Body of pancreas (tissue), 4 donors: ENCODE results near the gene CLNK. TPM values are rescaled to one million over a fixed set of nuclear protein-coding genes. Genes with fewer than 3 reads are reported as not detected.

Source experiments
- ATAC-seq: fragments of 150-250 bp; one replicate; pipeline ENCODE4 v1.9.1; 2016
- DNase-seq, 4 donors: peaks; one replicate each; pipeline ENCODE4 v3.0.0-alpha.2; 2019
- H3K27ac ChIP-seq, 4 donors: fragments of 200-600 bp; sonication (generic); 1 replicate in 3 of 4; 2 replicates in 1 of 4; pipeline versions ENCODE4 v1.5.1 to v1.6.1; 2016 to 2019; ENCODE audit warnings: mild to moderate bottlenecking in 1 of 4, mixed read lengths in 1 of 4, moderate library complexity in 1 of 4
- H3K27me3 ChIP-seq, 2 donors: fragments of 200-600 bp; sonication (generic); one replicate each; pipeline ENCODE4 v1.6.0; 2016; ENCODE audit warnings: mild to moderate bottlenecking in 1 of 2
- H3K36me3 ChIP-seq, 2 donors: fragments of 200-600 bp; sonication (generic); replicated peaks in 1 of 2; 2 replicates each; pipeline ENCODE4 v1.5.1; 2016; ENCODE audit warnings: low read depth in 2 of 2; ENCODE audit not compliant: insufficient read depth in 1 of 2
- H3K4me1 ChIP-seq: fragments of 200-600 bp; sonication (generic); one replicate; pipeline ENCODE4 v1.6.0; 2016
- H3K4me3 ChIP-seq, 2 donors: fragments of 200-600 bp; sonication (generic); 1 replicate in 1 of 2; 2 replicates in 1 of 2; pipeline ENCODE4 v1.5.1; 2016 to 2019
- H3K9me3 ChIP-seq, 3 donors: fragments of 200-600 bp; sonication (generic); 1 replicate in 2 of 3; 2 replicates in 1 of 3; pipeline ENCODE4 v1.5.1; 2016
- POLR2A ChIP-seq, 3 donors: fragments of 450-650 bp; IDR thresholded peaks; one replicate each; pipeline ENCODE4 v1.6.1; 2016; ENCODE audit warnings: antibody characterized with exemption in 3 of 3, mild to moderate bottlenecking in 2 of 3
- WGBS, 2 donors: methylation state at CpG; one replicate each; pipeline ENCODE4 v1.1.5; 2017; 5-methylcytosine and 5-hydroxymethylcytosine counted together
- intact Hi-C: fragments of 100-400 bp; cut with DNase I; formaldehyde crosslinking; loops from one replicate; pipeline ENCODE4 v1.15.1; 2023
- total RNA-seq, 2 donors: library from RNA; depleted of rRNA; stranded (reverse); fragments of >200 nt; gene quantifications; one replicate each; pipeline ENCODE4 v1.1.0, GENCODE V29; 2016
- TF ChIP-seq, protein P1 (sequence below), 7 experiments: fragments of 450-650 bp in 4 of 7; fragments of 200-600 bp in 3 of 7; sonication (generic) in 3 of 7; IDR thresholded peaks; one replicate each; pipeline ENCODE4 v1.5.1; 2016 to 2019; ENCODE audit warnings: antibody characterized with exemption in 7 of 7

CLNK gene
- 1 to 10 TPM in 1 of 2 donors, not detected in 1; 1.0 TPM for total RNA-seq

GRCh38 chr4:10684631-10685030 lies at the start of gene CLNK:
CLNK (minus strand) TSS chr4:10684768; CDS start chr4:10667869, 16,899 bp downstream.
- Histone ChIP-seq H3K27me3 (no peaks in the 10 kb centered on the region), H3K36me3 (no peaks in the 10 kb centered on the region), H3K4me1 (no peaks in the 10 kb centered on the region), H3K27ac (no peak within 1 kb of the TSS), H3K9me3 (no peaks in the 10 kb centered on the region), H3K4me3 (no peak within 1 kb of the TSS)
- intact Hi-C loops = no loop called here
- no peak for ATAC-seq
- TF ChIP-seq POLR2A (IDR thresholded peaks at IDR 0.05) = no peak
- TF ChIP-seq, protein P1, sequence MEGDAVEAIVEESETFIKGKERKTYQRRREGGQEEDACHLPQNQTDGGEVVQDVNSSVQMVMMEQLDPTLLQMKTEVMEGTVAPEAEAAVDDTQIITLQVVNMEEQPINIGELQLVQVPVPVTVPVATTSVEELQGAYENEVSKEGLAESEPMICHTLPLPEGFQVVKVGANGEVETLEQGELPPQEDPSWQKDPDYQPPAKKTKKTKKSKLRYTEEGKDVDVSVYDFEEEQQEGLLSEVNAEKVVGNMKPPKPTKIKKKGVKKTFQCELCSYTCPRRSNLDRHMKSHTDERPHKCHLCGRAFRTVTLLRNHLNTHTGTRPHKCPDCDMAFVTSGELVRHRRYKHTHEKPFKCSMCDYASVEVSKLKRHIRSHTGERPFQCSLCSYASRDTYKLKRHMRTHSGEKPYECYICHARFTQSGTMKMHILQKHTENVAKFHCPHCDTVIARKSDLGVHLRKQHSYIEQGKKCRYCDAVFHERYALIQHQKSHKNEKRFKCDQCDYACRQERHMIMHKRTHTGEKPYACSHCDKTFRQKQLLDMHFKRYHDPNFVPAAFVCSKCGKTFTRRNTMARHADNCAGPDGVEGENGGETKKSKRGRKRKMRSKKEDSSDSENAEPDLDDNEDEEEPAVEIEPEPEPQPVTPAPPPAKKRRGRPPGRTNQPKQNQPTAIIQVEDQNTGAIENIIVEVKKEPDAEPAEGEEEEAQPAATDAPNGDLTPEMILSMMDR (IDR thresholded peaks at IDR 0.05) = no peak
- 50 to 66% methylated on average over 8 of the region's 8 CpGs for WGBS, 2 donors
- no peak for DNase-seq

DNA sequence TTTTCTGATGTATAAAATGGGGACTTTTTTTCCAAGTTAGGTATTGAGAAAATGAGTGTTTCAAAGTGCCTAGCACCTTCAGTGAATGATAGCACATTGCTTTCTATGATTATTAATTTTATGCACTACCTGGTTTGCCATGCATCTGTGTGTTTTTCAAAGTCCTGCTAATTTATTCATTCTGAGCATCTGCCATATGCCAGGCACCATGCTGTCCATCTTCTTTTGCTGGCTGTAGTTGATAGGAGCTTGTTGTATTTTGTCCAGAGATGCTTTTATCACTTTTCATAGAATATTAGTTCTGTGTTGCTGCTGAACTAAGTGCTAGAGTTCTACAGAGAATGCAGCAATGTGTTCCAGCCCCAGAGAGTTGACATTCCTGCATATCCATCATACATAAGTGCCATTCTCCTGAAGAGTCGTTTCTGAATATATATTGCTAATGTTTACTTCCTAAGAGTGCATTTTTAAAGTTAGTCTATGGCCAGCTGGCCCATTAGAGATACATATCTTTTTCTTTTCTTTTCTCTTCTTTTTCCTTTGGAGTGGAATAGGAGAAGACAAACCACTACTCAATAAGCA lies 49.0 kb upstream of the CLNK start:
- no peak overlapping the region for H3K4me3 ChIP-seq
- ATAC-seq (no peak), DNase-seq (no peak)
- H3K9me3 ChIP-seq = no peaks in the 10 kb centered on the region
- no peaks in the 10 kb centered on the region for H3K36me3 ChIP-seq
- no peak overlapping the region for H3K27ac ChIP-seq
- WGBS, 2 donors = 13 to 19% methylated on average over 1 of the region's 1 CpG
- intact Hi-C loops = no loop called here
- no peak for TF ChIP-seq POLR2A (IDR thresholded peaks at IDR 0.05)
- TF ChIP-seq, protein P1 (IDR thresholded peaks at IDR 0.05) = no peak
- no peaks in the 10 kb centered on the region for H3K4me1 ChIP-seq
- no peaks in the 10 kb centered on the region for H3K27me3 ChIP-seq

- H3K4me3 ChIP-seq = no peak overlapping the region
- no peak for TF ChIP-seq POLR2A (IDR thresholded peaks at IDR 0.05)
- TF ChIP-seq, protein P1 (IDR thresholded peaks at IDR 0.05) = no peak
- DNase-seq (no peak), ATAC-seq (no peak)
- intact Hi-C loops = no loop called here
- H3K27ac ChIP-seq = no peak overlapping the region
- H3K27me3 ChIP-seq = no peaks in the 10 kb centered on the region
- no peaks in the 10 kb centered on the region for H3K36me3 ChIP-seq
- no peaks in the 10 kb centered on the region for H3K4me1 ChIP-seq
- 43 to 46% methylated on average over 5 of the region's 5 CpGs for WGBS, 2 donors
- no peaks in the 10 kb centered on the region for H3K9me3 ChIP-seq
These were observed 48.4 kb upstream of the CLNK start for GRCh38 chr4:10732914-10733415.

GRCh38 chr4:10732235-10732913 lies 47.8 kb upstream of the CLNK start:
- no peaks in the 10 kb centered on the region for H3K36me3 ChIP-seq
- ATAC-seq = no peak
- H3K9me3 ChIP-seq = no peaks in the 10 kb centered on the region
- H3K4me1 ChIP-seq = no peaks in the 10 kb centered on the region
- WGBS, 2 donors = 20 to 27% methylated on average over 3 of the region's 3 CpGs
- H3K4me3 ChIP-seq = no peak overlapping the region
- H3K27ac ChIP-seq = no peak overlapping the region
- intact Hi-C loops = no loop called here
- H3K27me3 ChIP-seq = no peaks in the 10 kb centered on the region
- no peak for DNase-seq
- TF ChIP-seq, protein P1 (IDR thresholded peaks at IDR 0.05) = no peak
- no peak for TF ChIP-seq POLR2A (IDR thresholded peaks at IDR 0.05)
